Stimulated activated CD8-positive, alpha-beta memory T cell treated with anti-CD3 and anti-CD28 coated beads, Interleukin-4, amount 100 ng/mL, for 48 hours (primary cell): ENCODE measurements around the gene C9orf50.
"Not testable (repeated sequence)": the region's sequence is repeated elsewhere in the genome, so short reads cannot be mapped to it uniquely, and the experiment has no call there.

Experiments
- DNase-seq: peaks from one replicate; pipeline ENCODE4 v3.0.0-alpha.2; 2020

Gene C9orf50, protein sequence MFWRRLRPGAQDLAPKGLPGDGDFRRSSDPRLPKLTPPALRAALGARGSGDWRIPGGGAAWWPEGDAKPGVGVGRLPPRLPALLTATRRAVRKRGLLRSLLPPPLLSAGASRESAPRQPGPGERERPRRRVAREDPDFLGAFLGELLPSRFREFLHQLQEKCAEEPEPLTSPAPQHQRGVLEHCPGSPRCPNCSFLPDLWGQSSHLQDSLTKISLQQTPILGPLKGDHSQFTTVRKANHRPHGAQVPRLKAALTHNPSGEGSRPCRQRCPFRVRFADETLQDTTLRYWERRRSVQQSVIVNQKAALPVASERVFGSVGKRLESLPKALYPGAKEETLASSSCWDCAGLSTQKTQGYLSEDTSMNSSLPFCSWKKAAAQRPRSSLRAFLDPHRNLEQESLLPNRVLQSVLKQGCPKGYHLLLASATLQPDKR

DNA sequence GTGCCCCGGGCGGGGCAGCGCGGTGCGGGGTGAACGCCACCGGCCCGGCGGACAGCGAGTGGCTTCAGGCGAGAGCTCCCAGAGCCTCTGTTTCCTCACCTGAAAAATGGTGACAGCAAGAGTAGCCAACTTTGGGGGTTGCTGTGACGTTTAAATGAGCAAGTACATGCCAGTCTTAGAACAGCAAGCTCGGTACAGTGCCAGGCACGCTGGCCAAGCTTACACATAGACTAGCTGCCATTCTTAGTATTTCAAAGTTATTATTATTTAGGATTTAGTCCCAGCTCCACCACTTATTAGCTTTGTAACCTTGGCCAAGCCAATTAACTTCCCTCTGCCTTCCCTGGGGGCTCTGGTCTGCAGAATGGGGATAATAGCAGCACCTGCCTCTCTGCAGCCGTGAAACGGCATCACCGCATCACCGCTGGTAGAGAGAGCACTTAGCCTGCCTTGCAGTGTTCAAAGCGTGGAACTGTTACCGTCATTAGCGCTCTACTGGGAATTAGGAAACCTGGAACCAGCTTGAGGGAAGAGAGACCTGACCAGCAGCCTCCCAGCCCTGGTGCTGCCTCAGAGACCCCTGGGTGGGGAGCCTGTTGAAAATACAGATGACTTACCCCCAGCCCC, at the start of gene C9orf50:
TSS of gene C9orf50 (minus strand) at position 433 of the 627 bp plus-strand sequence. CDS start 527 bp downstream, outside the sequence.
- DNase-seq, result no peak

DNA sequence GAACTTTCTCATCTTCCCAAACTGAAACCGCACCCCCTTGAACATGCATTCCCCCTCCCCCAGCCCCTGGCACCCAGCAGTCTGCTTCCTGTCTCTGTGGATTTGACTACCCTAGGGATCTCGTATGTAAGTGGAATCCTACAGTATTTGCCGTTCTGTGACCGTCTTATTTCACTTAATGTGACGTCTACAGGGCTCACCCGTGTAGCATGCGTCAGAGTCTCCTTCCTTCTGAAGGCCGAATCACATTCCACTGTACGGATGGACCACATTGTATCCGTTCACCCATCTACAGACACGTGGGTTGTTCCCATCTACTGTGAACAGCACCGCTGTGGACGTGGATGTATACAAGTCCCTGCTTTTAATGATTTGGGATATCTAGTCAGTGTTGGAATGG, 49.0 kb upstream of the C9orf50 start:
- DNase-seq, result no peak

DNA sequence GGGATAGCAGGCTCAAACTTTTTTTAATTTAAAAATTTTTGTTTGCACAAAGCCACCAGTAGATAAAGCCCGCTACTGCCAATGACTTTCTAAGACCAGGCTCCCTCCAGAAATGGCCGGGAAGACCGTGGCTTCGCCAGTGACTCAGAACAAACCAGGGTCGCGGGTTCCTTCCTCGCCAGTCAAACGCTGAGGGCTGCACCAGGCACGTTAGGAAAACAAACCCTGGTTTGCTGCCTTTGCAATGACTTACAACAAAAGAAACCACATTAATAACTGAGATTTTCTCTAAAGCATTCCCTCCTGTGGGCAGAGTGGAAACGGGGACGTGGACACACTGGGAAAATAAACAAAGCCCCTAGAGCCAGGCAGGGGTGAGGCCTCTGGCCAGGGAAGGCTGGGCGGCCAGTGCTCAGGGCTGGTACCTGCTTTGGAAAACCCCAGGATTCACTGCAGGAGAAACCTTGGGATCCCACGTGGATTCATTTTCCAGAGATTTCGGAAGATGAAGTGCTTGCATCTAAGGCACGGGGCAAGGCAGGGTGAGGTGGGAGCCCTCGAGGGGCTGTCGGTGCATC, 48.3 kb upstream of the C9orf50 start:
- no peak for DNase-seq

DNA sequence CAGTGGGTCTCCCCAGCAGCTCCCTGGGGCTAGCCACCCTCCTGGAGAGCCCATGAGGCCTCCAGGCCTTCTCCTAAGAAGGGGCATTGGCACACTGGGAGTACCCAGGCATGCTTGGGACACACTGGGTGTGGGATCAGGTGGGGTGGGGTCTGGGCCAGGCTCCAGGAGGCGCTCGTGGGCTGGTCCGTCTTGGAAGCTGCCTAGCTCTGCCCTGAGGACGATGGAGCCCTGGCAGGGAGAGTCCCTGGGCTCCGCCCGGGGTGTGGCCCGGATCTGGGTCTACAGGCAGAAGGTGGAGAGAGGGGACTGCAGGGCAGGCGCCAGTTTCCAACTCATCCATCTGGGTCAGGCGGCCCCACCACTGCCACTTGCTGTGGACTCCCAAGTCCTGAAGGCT, 46.9 kb upstream of the C9orf50 start:
- no peak for DNase-seq

DNA sequence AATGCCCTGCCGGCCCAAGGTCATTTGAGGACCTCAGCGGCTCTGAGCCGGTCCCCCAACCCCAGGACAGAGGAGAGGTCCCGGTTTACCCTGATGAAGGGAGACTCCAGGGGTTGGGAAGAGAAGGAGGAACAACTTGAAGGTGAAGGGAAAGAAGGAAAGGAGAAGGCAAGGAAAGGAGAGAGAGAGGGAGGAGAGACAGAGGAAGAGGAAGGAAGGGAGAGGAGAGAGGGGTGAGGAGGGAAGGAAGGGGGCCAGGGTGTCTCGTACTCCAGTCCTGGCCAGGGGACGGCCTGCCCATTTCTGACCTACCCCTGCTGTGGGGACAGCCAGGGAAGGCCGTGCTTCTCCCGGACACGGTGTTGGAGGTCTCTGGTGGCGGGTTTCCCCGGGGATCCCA, 46.5 kb upstream of the C9orf50 start:
- DNase-seq, result no peak

DNA sequence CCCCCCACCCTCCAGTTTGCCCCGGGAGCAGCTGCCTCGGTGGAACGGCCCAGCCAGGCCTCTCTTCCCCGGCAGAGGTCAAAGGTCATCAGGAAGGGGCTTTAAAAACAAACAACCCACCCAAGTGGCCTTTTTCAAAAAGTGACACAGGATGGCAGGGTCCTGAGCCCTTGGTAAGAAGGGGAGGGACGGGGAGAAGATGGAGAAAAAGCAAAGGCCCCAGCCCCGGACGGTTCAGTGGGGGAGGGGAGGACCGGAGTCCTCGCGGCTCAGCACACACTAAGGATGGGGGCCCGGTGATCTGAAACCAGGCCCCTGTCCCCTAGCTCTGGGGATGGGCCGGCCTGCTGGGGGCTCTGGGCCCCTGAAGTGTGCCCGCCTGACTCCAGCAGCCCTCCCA, 45.7 kb upstream of the C9orf50 start:
- no peak for DNase-seq

DNA sequence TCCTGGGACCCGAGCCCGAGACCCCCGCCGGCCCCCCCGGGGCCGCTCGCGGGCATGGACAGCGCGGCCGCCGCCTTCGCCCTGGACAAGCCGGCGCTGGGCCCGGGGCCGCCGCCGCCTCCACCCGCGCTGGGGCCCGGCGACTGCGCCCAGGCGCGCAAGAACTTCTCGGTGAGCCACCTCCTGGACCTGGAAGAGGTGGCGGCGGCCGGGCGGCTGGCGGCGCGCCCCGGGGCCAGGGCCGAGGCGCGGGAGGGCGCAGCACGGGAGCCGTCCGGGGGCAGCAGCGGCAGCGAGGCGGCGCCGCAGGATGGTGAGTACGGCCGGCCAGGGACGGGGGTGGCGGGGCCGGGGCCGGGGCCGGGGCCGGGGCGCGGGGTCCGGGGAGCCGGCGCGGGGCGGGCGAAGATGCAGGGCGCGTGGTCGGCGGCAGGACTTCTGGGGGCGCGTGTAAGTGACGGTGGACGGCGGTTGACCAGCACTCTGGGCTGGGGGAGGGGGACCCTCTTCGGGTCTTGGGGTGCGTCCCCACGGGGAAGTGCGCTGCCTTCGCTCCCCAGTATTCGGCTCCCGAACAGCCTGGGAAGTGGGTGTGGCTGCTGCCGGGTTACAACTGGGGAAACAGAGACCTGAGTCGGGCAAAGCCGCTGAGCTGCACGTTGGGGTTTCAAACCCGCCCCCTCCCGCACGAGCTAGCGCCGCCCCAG, 45.1 kb upstream of the C9orf50 start:
- no peak for DNase-seq

DNA sequence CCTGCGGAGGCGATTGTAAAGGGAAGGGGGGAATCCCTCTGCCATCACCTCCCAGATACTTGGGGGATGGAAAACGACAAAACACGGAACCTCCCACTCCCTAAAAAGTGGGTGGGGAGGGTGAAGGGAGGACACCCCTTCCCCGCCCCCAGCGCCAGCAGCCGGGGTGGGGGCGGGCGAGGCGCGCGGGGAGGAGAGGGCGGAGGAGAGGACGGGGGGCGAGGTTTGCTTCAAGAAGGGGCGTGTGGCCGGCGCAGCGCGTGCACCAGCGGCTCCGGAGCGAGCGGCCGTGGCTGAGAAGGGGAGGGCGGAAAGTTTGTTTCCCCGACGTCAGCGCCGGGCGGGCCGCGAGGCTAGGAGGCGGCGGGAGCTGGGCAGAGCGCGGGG, 44.5 kb upstream of the C9orf50 start, which contains the start of gene PRRX2:
TSS of gene PRRX2 (plus strand) at position 259 of the 387 bp plus-strand sequence. CDS start 221 bp downstream, outside the sequence.
- DNase-seq, result peak; percentile 61

DNA sequence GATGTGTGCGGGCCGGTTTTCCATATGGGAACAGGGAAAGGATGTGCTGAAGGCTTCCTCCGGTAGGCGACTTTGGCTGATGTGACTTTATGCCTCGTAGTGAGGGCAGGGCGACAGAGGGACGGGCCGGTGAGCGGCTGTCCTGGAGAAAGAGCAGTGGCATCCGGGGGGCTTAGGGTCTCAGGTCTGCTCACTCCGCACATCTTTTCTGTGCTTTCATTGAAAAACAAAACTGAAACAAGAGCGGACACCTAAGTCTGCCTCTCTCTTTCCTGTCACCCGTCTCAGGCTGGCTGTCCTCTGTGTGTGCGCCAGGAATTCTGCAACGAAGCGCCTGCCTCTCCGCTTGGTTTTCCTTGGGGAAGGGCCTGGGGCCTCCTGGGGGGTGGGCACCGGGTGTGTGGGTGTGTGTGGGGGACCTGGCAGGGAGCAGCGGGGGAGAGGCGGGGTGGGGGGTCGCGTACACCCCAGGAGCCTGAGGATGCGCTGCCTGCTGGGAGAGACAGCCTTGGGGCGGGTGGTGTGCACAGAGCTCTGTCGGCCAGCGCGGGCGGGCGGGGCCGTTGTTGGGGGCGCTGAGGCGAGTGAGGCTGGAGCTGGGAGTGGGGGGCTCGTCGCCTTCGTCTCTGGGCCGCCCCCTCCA, 44.0 kb upstream of the C9orf50 start:
- DNase-seq, result no peak

DNA sequence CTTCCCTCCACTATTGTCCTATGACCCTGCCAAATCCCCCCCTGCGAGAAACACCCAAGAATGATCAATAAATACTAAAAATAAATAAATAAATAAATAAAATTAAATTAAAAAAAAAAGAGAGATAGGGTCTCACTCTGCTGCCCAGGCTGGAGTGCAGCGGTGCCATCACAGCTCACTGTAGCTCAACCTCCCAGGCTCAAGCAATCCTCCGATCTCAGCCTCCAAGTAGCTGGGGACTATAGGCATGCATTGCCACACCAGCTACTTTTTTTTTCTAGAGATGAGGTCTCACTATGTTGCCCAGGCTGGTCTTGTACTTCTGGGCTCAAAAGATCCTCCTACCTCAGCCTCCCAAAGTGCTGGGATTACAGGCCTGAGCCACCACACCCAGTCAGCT, 41.3 kb upstream of the C9orf50 start:
- DNase-seq, result not testable (repeated sequence)

DNA sequence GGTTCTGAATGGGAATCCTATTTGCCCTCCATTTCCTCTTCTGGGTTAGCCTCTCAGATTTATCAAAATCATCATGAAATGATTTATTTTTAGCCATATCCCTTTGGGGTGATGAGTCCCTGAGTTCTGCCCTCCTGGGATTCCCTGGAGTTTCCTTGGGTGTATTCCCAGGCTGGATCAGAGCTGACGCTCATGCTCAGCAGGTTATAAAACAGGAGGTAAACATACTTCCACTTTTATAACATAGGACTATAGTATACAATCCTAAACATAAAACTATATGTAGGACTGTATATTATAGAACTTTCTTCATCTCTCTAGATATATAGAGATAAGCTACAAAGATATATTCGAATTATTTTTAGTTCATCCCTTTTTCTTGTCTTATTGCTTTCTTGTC, 40.1 kb upstream of the C9orf50 start:
- no peak for DNase-seq

DNA sequence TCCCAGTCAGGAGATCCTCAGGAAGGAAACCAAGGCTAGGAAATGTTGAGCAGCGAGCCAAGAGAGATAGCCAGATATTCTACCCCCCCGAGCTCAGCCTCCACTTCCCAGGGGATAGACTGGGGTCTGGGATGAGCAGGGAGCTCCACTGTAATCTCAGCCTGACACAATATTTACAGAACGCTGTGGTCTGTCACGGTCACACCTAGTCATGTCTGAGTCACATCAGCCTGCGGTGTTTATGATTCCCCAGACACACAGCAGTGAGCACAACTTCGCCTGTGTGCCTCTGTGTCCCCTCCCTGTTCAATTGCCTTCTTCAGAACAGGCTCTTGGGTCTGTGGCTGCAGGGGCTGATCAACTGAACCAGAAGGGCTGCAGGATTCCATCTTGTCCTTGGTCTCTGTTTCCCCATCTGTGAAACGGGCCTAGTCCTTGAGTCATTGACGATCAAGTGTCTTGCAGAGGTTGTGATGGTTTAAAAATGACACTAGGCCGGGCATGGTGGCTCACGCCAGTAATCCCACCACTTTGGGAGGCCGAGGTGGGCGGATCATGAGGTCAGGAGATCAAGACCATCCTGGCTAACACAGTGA, 36.0 kb upstream of the C9orf50 start:
- DNase-seq, result no peak

DNA sequence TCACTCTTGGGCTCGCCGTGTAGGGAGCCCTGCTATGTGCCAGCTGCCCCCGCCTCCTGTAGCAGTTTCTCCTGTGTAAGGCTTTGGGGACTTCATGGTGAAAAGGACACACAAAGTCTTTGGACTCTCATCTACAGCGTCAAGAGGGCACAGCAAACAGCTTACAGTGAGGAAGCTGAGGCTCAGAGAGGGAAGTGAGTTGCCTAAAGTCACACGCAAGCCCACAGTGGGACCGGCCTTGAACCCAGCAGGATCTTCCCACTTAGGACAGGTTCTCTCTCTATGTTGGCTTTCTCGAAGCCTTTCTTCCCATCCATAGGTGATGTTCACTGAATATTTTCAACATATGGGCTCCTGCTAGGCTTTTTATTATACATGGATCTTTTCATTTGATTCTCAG, 34.8 kb upstream of the C9orf50 start:
- DNase-seq, result no peak

DNA sequence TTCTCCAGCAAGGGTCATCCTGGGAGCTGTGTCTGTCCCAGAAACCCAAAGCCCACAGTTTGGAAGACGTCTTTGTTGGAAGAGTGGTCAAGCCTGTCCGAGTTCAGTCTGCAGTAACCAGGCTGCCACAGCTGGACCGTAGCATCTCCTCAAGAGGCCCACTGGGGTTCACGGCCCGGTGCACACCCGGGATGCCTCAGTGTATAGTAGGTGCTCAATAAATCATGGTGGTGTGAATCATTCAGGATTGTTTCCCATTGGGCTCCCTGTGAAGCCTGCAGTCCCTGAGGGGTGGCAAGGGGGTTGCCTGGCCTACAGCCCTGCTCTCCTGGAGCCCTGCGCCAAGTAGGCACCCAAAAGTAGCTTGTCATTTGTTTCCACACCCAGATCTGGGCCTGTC, 34.3 kb upstream of the C9orf50 start:
- no peak for DNase-seq

DNA sequence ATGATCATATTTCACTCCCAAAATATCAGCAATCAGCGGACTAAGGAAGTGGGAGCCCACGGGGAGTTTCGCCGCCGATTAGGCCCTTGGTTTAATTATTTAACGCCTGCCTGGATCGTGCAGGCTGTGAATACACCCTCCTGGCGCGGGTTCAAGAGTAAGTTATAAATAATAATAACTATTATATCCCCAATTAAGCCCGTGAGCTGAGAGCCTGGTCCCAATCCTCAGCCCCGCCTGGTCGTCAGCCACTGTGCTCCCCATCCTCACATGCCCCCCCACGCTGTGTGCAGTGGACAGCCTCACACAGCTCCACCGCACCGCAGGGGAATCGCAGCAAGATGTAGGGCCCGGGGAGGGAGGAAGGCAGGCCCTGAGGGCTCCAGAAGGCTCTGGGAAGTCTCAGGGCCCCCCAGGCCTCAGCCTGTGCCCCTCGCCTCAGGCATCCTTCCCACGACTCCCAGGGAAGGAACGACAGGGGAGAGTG, 33.7 kb upstream of the C9orf50 start:
- no peak for DNase-seq

DNA sequence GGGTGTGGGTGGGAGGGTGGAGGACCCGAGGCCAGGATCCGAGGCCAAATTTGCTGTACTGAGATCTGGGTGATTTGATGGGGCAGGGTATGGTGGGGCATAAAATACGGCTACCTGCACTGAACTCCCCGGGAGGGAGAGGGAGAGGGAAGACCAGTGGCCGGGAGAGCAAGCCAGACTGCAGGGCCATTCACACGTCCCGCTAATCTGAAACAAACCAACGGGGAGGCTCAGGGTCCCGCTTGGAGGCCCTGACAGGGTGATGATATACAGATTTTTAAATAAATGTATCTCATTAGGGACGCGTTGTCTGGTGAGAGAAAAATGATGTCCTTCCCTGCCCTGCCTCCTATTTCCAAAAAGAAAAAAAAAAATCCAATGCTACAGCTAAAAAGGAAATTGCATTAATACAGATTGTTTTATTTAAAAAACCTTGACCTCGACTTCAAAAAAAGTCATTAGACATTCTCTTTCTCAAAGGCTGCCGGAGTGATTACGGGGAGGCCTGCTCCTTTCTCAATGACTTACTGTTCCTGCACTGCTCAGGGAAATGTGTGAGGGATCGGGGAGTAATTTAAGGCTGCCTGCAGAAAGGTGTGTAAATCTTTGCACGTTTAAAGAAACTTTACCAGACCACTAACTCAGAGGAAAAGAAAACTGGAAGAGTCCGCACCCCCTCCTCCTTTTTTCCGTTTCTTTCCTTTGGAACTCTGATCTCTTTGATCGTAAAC, 33.1 kb upstream of the C9orf50 start:
- DNase-seq, result no peak

DNA sequence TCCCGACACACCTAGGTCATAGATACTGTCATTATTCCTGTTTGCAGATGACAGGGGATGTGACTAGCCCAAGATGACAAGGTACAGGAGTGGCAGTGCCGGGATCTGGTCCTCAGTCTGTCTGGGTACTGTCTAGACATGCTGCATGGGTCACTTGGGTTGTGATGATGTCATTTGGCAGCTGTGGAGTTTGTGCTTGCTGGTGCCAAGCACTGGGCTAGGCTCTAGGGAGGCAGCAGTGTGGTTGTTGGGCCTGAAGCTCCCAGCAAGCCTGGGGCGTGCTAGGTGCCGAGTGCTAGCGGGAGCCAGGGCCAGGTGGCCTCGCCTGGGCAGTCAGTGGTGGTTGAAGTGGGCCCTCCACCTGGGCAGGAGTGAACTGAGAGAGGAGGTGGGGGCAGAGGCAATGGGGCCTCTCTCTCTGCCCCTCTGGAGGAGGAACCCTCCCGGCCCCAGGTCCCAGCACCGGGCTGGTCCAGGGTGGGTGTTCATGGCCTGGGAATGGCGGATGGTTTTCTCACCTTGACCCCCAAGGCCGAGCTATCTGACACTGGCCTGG, 29.9 kb upstream of the C9orf50 start:
- DNase-seq, result no peak

DNA sequence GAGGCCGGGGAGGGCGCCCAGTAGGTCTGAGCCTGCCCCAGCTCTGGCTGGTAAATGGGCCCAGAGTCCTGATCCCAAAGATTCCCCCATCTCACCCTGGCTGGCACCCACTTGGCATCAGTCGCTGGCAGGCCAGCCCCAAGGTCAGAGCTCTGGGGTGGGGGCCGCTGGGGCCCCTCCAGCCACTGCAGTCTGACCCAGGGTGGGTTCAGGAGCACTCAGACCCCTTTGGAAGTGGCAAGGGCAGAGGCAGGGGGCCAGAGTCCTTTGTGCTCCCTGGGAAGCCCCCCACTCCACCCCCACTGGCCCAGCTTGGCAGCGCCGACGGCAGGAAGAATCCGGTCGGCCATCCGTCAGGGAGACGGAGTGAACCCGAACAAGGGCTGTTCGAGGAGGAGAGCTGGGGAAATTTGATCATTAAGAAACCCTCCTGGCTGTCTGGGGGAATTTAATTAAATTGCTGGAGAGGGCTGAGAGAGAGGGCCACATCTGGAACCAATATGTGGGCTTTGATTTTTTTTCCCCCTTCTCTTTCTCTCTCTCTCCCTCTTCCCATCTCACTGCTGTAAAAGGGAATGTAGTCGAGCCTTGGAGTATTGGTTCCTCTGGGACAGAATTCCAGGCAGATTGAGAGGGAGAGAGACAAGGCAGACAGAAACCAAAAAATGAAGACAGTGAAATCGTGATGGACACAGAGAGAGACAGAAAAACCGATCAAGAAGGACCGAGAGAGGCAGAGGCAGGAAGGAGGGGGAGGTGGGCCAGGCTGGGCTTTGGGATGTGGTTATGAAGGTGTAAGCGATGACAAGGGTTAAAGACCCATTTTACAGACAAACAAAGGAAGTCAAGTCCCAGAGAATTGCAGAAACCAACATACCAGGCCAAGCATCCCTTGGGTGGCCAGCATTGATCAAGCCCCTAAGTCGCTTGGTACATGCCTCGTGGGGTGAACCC, 29.1 kb upstream of the C9orf50 start:
- no peak for DNase-seq

DNA sequence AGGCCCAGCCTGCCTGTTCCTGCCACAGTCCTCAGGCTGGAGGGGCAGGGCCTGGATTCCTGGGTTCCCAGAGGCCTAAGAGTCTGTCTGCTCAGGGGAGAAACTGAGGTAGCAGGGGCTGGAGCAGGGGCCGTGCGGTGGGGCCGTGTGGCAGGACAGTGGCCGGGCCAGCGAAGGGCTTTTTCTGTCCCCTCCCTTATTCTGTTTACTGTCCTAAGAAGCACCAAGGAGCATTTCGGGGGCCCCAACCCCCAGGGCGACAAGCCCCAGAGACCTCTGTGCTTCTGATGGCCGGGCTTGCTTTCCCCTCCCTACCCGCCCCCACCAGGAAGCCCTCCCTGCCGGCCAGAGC, 27.8 kb upstream of the C9orf50 start:
- no peak for DNase-seq

DNA sequence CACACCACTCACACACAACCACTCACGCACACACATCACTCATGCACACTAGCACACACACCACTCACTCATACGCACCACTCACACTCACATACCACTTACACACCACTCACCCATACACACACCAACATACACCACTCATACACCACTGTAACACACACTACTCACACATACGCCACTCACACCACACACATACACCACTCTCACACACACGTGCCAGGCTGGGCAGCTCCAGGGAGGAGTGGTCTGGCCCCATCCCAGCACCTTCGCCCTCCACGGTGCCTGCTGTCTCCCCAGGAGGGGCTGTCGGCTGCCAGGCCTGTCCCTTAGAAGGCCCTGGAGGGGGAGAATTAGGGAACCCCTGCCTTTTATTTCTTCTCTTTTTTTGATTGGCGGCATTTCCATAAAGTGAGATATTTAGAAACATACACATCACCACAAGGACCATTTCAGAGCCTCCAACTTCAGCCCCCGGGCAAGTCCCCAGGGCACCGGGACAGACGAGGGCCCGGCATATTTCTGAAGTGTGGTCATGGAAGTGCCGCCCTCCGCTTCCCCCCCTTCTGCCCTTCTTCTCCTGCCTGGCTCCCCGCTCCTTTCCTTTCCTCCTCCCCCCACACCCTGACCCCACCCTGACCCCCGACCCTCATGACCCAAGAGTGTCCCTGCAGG, 27.3 kb upstream of the C9orf50 start:
- no peak for DNase-seq
